ENCODE results near the gene GDF15.
A peak's percentile ranks its signal among the peaks of the same experiment; 100 is the strongest.

DNA sequence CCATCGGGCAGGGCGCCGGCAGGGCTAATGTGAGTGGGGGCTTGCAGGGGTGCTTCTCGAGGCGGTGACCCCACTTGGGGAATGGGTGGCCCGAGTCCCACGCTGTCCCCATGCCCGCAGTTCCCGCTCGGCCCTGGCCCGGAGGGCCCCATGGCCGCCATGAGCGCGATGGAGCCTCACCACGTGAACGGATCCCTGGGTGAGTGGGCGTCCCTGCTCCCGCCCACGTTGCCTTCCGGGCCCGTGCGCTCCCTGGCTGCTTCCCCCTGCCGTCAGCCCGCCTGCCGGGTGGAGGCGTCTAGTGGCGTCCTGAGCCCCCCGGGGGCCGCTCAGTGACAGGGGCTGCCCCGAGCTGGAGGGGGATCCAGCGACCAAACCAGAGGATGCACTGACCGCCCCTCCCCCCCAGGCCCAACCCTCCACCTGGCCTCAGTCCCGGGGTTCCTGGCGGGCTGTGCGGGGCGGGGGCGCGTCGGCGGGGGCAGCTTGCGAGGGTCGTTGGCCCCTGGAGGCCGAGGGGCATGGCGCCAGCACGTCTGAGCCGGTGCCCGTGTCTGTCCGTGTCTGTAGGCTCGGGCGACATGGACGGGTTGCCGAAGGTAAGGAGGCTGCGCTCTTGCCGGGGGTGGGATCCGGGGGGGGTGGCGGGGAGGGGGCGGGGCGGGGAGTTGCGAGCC is 47.2 kb downstream of the GDF15 start:
- TF ChIP-seq, protein P1, sequence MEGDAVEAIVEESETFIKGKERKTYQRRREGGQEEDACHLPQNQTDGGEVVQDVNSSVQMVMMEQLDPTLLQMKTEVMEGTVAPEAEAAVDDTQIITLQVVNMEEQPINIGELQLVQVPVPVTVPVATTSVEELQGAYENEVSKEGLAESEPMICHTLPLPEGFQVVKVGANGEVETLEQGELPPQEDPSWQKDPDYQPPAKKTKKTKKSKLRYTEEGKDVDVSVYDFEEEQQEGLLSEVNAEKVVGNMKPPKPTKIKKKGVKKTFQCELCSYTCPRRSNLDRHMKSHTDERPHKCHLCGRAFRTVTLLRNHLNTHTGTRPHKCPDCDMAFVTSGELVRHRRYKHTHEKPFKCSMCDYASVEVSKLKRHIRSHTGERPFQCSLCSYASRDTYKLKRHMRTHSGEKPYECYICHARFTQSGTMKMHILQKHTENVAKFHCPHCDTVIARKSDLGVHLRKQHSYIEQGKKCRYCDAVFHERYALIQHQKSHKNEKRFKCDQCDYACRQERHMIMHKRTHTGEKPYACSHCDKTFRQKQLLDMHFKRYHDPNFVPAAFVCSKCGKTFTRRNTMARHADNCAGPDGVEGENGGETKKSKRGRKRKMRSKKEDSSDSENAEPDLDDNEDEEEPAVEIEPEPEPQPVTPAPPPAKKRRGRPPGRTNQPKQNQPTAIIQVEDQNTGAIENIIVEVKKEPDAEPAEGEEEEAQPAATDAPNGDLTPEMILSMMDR (IDR thresholded peaks at IDR 0.05): no peak
- peak in 1 of 3 donors; percentile 24 for TF ChIP-seq POLR2AphosphoS5 (IDR thresholded peaks at IDR 0.05)
- TF ChIP-seq EP300 (IDR thresholded peaks at IDR 0.05; ENCODE audit: low read depth): no peak

All from transverse colon (tissue), 4 donors.